ENCODE data around the gene LBHD2. TPM values are rescaled to one million over a fixed set of nuclear protein-coding genes. Genes with fewer than 3 reads are reported as not detected.

The LBHD2 gene
- total and polyA plus RNA-seq, 2 of the 13 experiments (the other 11 are each of a cell fraction or from before 2014, with no cell fraction given): 0.67 to 1.00 TPM

DNA sequence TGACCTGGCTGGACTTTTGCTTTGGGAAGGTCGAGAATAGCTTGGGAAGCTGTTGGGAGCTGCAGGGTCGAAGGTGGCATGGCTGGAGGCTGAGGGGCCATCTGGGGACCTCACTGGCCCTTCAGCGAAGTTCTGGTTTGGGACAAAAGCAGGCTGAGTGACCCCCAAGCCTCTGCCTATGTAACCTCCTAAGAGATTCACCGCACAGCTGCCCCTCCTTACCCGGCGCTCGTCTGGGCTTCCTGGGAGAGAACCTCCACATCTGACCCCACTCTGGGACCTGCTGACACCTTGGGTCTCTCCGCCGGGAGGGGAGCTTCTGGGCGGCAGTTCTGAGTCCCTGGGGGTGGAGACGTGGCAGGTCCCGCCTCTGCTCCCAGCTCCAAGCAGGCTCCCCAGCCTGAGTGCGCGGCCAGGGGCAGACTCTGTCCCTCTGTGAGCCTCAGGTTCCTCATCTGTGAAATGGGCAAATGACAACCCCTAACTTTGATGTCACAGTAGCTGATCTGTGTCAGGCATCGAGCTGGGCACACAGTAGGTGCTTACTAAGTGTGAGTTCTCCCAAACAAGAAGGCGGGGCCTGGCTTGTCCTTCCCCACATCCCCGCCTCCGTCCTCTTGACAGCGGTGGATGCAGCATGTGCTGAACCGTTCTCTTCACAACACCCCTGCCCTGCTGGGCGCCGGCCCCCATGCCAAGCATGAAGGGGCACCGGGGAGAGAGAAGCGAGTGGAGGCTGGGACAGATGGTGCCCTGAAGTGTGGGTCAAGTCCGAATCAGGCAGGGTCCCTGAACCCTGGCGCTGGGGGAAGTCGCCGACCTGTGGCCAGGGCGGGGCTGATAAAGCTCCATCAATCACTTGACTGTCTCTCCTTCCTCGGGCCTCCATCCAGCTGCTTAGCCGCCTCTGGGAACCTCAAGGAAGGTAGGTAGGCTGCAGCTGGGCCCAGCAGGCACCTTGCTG, 14.3 kb downstream of the LBHD2 start (continued):
- TF ChIP-seq, protein P1, sequence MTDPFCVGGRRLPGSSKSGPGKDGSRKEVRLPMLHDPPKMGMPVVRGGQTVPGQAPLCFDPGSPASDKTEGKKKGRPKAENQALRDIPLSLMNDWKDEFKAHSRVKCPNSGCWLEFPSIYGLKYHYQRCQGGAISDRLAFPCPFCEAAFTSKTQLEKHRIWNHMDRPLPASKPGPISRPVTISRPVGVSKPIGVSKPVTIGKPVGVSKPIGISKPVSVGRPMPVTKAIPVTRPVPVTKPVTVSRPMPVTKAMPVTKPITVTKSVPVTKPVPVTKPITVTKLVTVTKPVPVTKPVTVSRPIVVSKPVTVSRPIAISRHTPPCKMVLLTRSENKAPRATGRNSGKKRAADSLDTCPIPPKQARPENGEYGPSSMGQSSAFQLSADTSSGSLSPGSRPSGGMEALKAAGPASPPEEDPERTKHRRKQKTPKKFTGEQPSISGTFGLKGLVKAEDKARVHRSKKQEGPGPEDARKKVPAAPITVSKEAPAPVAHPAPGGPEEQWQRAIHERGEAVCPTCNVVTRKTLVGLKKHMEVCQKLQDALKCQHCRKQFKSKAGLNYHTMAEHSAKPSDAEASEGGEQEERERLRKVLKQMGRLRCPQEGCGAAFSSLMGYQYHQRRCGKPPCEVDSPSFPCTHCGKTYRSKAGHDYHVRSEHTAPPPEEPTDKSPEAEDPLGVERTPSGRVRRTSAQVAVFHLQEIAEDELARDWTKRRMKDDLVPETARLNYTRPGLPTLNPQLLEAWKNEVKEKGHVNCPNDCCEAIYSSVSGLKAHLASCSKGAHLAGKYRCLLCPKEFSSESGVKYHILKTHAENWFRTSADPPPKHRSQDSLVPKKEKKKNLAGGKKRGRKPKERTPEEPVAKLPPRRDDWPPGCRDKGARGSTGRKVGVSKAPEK (CRISPR knock-in tag; IDR thresholded peaks at IDR 0.05; ENCODE audit: borderline replicate concordance): no peak
- TF ChIP-seq CCDC6 (CRISPR knock-in tag; IDR thresholded peaks at IDR 0.05) (no peak; the same call in 1 of the 2 replicates), MED1 (CRISPR knock-in tag; IDR thresholded peaks at IDR 0.05) (no peak), ELF4 (CRISPR knock-in tag; IDR thresholded peaks at IDR 0.05; ENCODE audit: borderline replicate concordance) (no peak), ATF1 (CRISPR knock-in tag; IDR thresholded peaks at IDR 0.05) (no peak), ZSCAN9 (CRISPR knock-in tag; IDR thresholded peaks at IDR 0.05; ENCODE audit: borderline replicate concordance) (no peak), SRSF9 (IDR thresholded peaks at IDR 0.05; ENCODE audit: borderline replicate concordance, insufficient read depth, low read depth, low read length, poor library complexity, severe bottlenecking) (no peak)
- TF ChIP-seq, protein P2, sequence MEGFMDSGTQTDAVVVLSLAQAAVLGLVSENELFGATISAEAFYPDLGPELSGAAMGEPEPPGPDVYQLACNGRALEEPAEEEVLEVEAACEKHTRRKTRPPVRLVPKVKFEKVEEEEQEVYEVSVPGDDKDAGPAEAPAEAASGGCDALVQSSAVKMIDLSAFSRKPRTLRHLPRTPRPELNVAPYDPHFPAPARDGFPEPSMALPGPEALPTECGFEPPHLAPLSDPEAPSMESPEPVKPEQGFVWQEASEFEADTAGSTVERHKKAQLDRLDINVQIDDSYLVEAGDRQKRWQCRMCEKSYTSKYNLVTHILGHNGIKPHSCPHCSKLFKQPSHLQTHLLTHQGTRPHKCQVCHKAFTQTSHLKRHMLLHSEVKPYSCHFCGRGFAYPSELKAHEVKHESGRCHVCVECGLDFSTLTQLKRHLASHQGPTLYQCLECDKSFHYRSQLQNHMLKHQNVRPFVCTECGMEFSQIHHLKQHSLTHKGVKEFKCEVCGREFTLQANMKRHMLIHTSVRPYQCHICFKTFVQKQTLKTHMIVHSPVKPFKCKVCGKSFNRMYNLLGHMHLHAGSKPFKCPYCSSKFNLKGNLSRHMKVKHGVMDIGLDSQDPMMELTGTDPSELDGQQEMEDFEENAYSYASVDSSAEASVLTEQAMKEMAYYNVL (CRISPR knock-in tag; IDR thresholded peaks at IDR 0.05; ENCODE audit: borderline replicate concordance): no peak
- TF ChIP-seq, protein P3, sequence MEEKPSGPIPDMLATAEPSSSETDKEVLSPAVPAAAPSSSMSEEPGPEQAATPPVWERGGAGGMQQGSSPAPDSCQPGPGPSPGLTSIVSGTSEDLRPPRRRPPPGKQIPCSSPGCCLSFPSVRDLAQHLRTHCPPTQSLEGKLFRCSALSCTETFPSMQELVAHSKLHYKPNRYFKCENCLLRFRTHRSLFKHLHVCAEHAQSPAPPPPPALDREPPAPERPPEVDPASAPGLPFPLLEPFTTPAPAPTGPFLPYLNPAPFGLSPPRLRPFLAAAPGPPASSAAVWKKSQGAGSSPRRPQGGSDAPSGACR (CRISPR knock-in tag; IDR thresholded peaks at IDR 0.05): no peak
- TF ChIP-seq, protein P4, sequence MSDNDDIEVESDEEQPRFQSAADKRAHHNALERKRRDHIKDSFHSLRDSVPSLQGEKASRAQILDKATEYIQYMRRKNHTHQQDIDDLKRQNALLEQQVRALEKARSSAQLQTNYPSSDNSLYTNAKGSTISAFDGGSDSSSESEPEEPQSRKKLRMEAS (IDR thresholded peaks at IDR 0.05): peak; percentile 21; the same call in 1 of the 2 replicates
- TF ChIP-seq, protein P5, sequence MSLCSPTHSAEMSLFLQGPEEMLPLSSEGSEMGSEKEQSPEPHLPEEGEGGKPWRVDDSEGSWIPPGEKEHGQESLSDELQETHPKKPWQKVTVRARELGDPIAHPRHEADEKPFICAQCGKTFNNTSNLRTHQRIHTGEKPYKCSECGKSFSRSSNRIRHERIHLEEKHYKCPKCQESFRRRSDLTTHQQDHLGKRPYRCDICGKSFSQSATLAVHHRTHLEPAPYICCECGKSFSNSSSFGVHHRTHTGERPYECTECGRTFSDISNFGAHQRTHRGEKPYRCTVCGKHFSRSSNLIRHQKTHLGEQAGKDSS (CRISPR knock-in tag; IDR thresholded peaks at IDR 0.05; ENCODE audit: borderline replicate concordance, low read depth): peak; percentile 7; the same call in 1 of the 2 replicates
- TF ChIP-seq, protein P6, sequence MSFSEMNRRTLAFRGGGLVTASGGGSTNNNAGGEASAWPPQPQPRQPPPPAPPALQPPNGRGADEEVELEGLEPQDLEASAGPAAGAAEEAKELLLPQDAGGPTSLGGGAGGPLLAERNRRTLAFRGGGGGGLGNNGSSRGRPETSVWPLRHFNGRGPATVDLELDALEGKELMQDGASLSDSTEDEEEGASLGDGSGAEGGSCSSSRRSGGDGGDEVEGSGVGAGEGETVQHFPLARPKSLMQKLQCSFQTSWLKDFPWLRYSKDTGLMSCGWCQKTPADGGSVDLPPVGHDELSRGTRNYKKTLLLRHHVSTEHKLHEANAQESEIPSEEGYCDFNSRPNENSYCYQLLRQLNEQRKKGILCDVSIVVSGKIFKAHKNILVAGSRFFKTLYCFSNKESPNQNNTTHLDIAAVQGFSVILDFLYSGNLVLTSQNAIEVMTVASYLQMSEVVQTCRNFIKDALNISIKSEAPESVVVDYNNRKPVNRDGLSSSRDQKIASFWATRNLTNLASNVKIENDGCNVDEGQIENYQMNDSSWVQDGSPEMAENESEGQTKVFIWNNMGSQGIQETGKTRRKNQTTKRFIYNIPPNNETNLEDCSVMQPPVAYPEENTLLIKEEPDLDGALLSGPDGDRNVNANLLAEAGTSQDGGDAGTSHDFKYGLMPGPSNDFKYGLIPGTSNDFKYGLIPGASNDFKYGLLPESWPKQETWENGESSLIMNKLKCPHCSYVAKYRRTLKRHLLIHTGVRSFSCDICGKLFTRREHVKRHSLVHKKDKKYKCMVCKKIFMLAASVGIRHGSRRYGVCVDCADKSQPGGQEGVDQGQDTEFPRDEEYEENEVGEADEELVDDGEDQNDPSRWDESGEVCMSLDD (CRISPR knock-in tag; IDR thresholded peaks at IDR 0.05; ENCODE audit: borderline replicate concordance): peak; percentile 73; the same call in 1 of the 2 replicates
- TF ChIP-seq, protein P7, sequence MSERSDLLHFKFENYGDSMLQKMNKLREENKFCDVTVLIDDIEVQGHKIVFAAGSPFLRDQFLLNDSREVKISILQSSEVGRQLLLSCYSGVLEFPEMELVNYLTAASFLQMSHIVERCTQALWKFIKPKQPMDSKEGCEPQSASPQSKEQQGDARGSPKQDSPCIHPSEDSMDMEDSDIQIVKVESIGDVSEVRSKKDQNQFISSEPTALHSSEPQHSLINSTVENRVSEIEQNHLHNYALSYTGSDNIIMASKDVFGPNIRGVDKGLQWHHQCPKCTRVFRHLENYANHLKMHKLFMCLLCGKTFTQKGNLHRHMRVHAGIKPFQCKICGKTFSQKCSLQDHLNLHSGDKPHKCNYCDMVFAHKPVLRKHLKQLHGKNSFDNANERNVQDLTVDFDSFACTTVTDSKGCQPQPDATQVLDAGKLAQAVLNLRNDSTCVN (CRISPR knock-in tag; IDR thresholded peaks at IDR 0.05; ENCODE audit: borderline replicate concordance): no peak
- TF ChIP-seq, protein P8, sequence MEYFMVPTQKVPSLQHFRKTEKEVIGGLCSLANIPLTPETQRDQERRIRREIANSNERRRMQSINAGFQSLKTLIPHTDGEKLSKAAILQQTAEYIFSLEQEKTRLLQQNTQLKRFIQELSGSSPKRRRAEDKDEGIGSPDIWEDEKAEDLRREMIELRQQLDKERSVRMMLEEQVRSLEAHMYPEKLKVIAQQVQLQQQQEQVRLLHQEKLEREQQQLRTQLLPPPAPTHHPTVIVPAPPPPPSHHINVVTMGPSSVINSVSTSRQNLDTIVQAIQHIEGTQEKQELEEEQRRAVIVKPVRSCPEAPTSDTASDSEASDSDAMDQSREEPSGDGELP (IDR thresholded peaks at IDR 0.05; ENCODE audit: borderline replicate concordance, low read depth): no peak
